Lower leg skin (tissue), 3 donors: ENCODE measurements around the gene YWHAQ.

ENCODE experiments used
- CTCF ChIP-seq, 3 donors: fragments of 450-650 bp; IDR thresholded peaks; one replicate each; pipeline ENCODE4 v1.5.1; 2016; ENCODE audit warnings: antibody characterized with exemption in 3 of 3, mild to moderate bottlenecking in 3 of 3, moderate library complexity in 2 of 3
- POLR2A ChIP-seq, 2 donors: fragments of 450-650 bp; IDR thresholded peaks; one replicate each; pipeline ENCODE4 v1.6.1; 2016 to 2017; ENCODE audit warnings: antibody characterized with exemption in 2 of 2, mild to moderate bottlenecking in 1 of 2, moderate library complexity in 1 of 2

GRCh38 chr2:9658972-9659371 lies 28.2 kb upstream of the YWHAQ start:
- TF ChIP-seq CTCF (IDR thresholded peaks at IDR 0.05) (no peak), POLR2A (IDR thresholded peaks at IDR 0.05) (no peak)
